ENCODE measurements around the gene TMEM86B. TPM values are rescaled to one million over a fixed set of nuclear protein-coding genes. Genes with fewer than 3 reads are reported as not detected.

Gene TMEM86B
- total RNA-seq, 1 donor from 2014 or later = 0.26 TPM

- no peak for DNase-seq (ENCODE audit: low read depth in 2 of 2)
Observed at GRCh38 chr19:55223291-55224037, 5.1 kb downstream of the TMEM86B start.

GRCh38 chr19:55220525-55220924 lies 8.0 kb downstream of the TMEM86B start:
- DNase-seq (ENCODE audit: low read depth in 2 of 2) = no peak

- peak; percentile 92 to 98 for DNase-seq (ENCODE audit: low read depth in 2 of 2)
Observed at GRCh38 chr19:55216461-55217198, 11.9 kb downstream of the TMEM86B start.

- DNase-seq (ENCODE audit: low read depth in 2 of 2) = no peak
Observed at GRCh38 chr19:55213547-55213946, 15.0 kb downstream of the TMEM86B start.

- DNase-seq (ENCODE audit: low read depth in 2 of 2) = peak in 1 of 2 donors; percentile 27
Observed at GRCh38 chr19:55212447-55212846, 16.1 kb downstream of the TMEM86B start.

- peak in 1 of 2 donors; percentile 70 for DNase-seq (ENCODE audit: low read depth in 2 of 2)
Observed at GRCh38 chr19:55209693-55210472, 18.7 kb downstream of the TMEM86B start.

- DNase-seq (ENCODE audit: low read depth in 2 of 2) = no peak
Observed at GRCh38 chr19:55208880-55209692, 19.5 kb downstream of the TMEM86B start, which contains the start of gene PTPRH. TSS of gene PTPRH (minus strand) at chr19:55209501. CDS start at chr19:55209433, 68 bp downstream.

- DNase-seq (ENCODE audit: low read depth in 2 of 2) = peak in 1 of 2 donors; percentile 75
Observed at GRCh38 chr19:55206664-55207500, 21.7 kb downstream of the TMEM86B start.

- peak in 1 of 2 donors; percentile 24 for DNase-seq (ENCODE audit: low read depth in 2 of 2)
Observed at GRCh38 chr19:55202199-55202598, 26.4 kb downstream of the TMEM86B start.

GRCh38 chr19:55199620-55200204 lies 28.9 kb downstream of the TMEM86B start:
- no peak for DNase-seq (ENCODE audit: low read depth in 2 of 2)

- DNase-seq (ENCODE audit: low read depth in 2 of 2) = no peak
Observed at GRCh38 chr19:55198651-55199050, 29.9 kb downstream of the TMEM86B start.

GRCh38 chr19:55197528-55197927 lies 31.0 kb downstream of the TMEM86B start:
- DNase-seq (ENCODE audit: low read depth in 2 of 2) = no peak

- DNase-seq (ENCODE audit: low read depth in 2 of 2) = no peak
Observed at GRCh38 chr19:55196803-55197202, 31.8 kb downstream of the TMEM86B start.

- DNase-seq (ENCODE audit: low read depth in 2 of 2) = no peak
Observed at GRCh38 chr19:55193481-55193880, 35.1 kb downstream of the TMEM86B start.

GRCh38 chr19:55189403-55189835 lies 39.1 kb downstream of the TMEM86B start:
- peak; percentile 54 to 82 for DNase-seq (ENCODE audit: low read depth in 2 of 2)

GRCh38 chr19:55188625-55189024 lies 39.9 kb downstream of the TMEM86B start:
- DNase-seq (ENCODE audit: low read depth in 2 of 2) = peak in 1 of 2 donors; percentile 21

- DNase-seq (ENCODE audit: low read depth in 2 of 2) = no peak
Observed at GRCh38 chr19:55186080-55186479, 42.5 kb downstream of the TMEM86B start.

- DNase-seq (ENCODE audit: low read depth in 2 of 2) = no peak
Observed at GRCh38 chr19:55181740-55182139, 46.8 kb downstream of the TMEM86B start.

GRCh38 chr19:55179606-55180484 lies 48.7 kb downstream of the TMEM86B start, which contains the start of gene SYT5:
TSS of gene SYT5 (minus strand) at chr19:55180289. CDS start at chr19:55179041, 1,248 bp downstream.
- peak in 1 of 2 donors; percentile 25 for DNase-seq (ENCODE audit: low read depth in 2 of 2)
